ENCODE results near the gene GALNT12. TPM values are rescaled to one million over a fixed set of nuclear protein-coding genes. Genes with fewer than 3 reads are reported as not detected.

The GALNT12 gene
- total RNA-seq, 1 experiment from 2014 or later: 3.3 TPM

DNA sequence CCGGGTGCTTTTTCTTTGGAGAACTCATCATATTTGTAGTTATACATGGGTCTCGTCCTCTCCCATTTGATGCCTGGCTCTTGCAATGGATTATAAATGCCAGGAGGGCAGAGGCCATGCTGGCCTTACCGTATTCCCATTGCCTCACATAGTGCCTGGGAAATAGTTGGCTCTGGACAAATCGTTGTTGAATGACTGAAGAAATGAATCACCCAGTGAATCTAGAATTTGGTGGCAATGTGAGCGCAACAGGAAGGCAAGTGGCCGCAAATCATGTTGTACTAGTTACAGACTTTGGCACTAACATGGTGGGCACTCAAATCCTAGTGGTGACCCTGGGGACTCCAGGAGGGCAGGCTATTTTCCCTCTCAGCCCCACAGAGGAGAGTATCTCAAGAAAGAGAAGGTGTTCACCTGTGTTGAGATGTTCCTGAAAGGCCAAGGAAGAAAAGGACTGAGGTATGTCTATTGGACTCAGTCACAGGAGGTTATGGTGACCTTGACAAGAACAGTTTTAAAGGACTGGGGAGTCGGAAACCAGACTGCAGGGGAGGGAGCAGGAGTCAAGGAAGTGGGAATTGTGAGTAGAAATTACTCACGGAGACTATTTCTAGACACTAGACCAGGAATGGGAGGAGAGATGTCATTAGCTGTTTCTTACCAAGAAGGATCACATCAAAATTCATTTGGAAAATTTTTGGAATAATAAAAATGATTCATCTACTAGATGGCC, 74.5 kb downstream of the GALNT12 start:
- no peak overlapping the region for H3K27ac ChIP-seq (ENCODE audit: low read length)
- DNase-seq (ENCODE audit: low read depth, low spot score): no peak
- ATAC-seq: no peak
- intact Hi-C loops (cut with micrococcal nuclease; ENCODE audit: unreplicated experiment): no loop called here
- TF ChIP-seq, protein P1, sequence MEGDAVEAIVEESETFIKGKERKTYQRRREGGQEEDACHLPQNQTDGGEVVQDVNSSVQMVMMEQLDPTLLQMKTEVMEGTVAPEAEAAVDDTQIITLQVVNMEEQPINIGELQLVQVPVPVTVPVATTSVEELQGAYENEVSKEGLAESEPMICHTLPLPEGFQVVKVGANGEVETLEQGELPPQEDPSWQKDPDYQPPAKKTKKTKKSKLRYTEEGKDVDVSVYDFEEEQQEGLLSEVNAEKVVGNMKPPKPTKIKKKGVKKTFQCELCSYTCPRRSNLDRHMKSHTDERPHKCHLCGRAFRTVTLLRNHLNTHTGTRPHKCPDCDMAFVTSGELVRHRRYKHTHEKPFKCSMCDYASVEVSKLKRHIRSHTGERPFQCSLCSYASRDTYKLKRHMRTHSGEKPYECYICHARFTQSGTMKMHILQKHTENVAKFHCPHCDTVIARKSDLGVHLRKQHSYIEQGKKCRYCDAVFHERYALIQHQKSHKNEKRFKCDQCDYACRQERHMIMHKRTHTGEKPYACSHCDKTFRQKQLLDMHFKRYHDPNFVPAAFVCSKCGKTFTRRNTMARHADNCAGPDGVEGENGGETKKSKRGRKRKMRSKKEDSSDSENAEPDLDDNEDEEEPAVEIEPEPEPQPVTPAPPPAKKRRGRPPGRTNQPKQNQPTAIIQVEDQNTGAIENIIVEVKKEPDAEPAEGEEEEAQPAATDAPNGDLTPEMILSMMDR (IDR thresholded peaks at IDR 0.05): no peak
- TF ChIP-seq, protein P2, sequence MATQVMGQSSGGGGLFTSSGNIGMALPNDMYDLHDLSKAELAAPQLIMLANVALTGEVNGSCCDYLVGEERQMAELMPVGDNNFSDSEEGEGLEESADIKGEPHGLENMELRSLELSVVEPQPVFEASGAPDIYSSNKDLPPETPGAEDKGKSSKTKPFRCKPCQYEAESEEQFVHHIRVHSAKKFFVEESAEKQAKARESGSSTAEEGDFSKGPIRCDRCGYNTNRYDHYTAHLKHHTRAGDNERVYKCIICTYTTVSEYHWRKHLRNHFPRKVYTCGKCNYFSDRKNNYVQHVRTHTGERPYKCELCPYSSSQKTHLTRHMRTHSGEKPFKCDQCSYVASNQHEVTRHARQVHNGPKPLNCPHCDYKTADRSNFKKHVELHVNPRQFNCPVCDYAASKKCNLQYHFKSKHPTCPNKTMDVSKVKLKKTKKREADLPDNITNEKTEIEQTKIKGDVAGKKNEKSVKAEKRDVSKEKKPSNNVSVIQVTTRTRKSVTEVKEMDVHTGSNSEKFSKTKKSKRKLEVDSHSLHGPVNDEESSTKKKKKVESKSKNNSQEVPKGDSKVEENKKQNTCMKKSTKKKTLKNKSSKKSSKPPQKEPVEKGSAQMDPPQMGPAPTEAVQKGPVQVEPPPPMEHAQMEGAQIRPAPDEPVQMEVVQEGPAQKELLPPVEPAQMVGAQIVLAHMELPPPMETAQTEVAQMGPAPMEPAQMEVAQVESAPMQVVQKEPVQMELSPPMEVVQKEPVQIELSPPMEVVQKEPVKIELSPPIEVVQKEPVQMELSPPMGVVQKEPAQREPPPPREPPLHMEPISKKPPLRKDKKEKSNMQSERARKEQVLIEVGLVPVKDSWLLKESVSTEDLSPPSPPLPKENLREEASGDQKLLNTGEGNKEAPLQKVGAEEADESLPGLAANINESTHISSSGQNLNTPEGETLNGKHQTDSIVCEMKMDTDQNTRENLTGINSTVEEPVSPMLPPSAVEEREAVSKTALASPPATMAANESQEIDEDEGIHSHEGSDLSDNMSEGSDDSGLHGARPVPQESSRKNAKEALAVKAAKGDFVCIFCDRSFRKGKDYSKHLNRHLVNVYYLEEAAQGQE (IDR thresholded peaks at IDR 0.05; ENCODE audit: insufficient read depth in 1 of 2, low read depth in 2 of 2, low read length in 1 of 2): no peak
- TF ChIP-seq SIN3A (IDR thresholded peaks at IDR 0.05; ENCODE audit: borderline replicate concordance, insufficient read depth, low read depth, low read length) (no peak), TCF7L2 (IDR thresholded peaks at IDR 0.05; ENCODE audit: low read depth, low read length) (no peak), POLR2AphosphoS5 (IDR thresholded peaks at IDR 0.05; ENCODE audit: low read depth, low read length) (no peak)
- H3K36me3 ChIP-seq (ENCODE audit: control insufficient read depth, insufficient read depth, low read length): no peaks in the 10 kb centered on the region
- CTCF ChIA-PET: no interaction called here
- BruUV-seq (replicated peaks): no TSS peak
- POLR2A ChIA-PET: no interaction called here
- H3K27me3 ChIP-seq (ENCODE audit: control insufficient read depth, insufficient read depth, low read length): no peaks in the 10 kb centered on the region
- no peaks in the 10 kb centered on the region for H3K4me1 ChIP-seq (ENCODE audit: control insufficient read depth, insufficient read depth, low read length)
- no peak overlapping the region for H3K4me3 ChIP-seq (ENCODE audit: low read depth in 2 of 2, low read length in 2 of 2)
- no peaks in the 10 kb centered on the region for H3K9me3 ChIP-seq (ENCODE audit: control insufficient read depth, insufficient read depth, low read depth, low read length)
- in situ Hi-C loops (cut with HindIII; ENCODE audit: low pct_unique_long_range_greater_than_20kb, low sequenced_read_pairs): no loop called here

DNA sequence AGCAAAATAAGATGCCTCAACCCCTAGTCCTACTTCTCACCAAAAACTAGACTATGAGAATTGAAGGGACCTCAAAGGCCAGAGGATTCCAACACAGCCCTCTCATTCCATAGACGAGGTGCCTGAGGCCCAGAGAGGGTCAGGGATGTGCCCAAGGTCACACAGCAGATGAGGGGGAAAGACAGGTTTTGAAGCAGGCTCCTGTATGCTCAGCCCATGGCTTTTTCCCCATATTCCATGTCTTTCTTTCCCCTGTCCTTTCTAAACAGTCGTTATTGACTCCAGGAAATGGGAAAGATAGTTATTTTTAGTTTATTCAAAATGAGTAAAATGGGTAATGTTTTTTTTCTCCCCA, 75.1 kb downstream of the GALNT12 start:
- no TSS peak for BruUV-seq (replicated peaks)
- ChIA-PET CTCF (no interaction called here), POLR2A (no interaction called here)
- H3K36me3 ChIP-seq (ENCODE audit: control insufficient read depth, insufficient read depth, low read length): no peaks in the 10 kb centered on the region
- DNase-seq (ENCODE audit: low read depth, low spot score) (no peak), ATAC-seq (no peak)
- TF ChIP-seq TCF7L2 (IDR thresholded peaks at IDR 0.05; ENCODE audit: low read depth, low read length) (no peak), POLR2AphosphoS5 (IDR thresholded peaks at IDR 0.05; ENCODE audit: low read depth, low read length) (no peak), SIN3A (IDR thresholded peaks at IDR 0.05; ENCODE audit: borderline replicate concordance, insufficient read depth, low read depth, low read length) (no peak)
- TF ChIP-seq, protein P1 (IDR thresholded peaks at IDR 0.05): no peak
- TF ChIP-seq, protein P2 (IDR thresholded peaks at IDR 0.05; ENCODE audit: insufficient read depth in 1 of 2, low read depth in 2 of 2, low read length in 1 of 2): no peak
- no peak overlapping the region for H3K27ac ChIP-seq (ENCODE audit: low read length)
- in situ Hi-C loops (cut with HindIII; ENCODE audit: low pct_unique_long_range_greater_than_20kb, low sequenced_read_pairs) (no loop called here), intact Hi-C loops (cut with micrococcal nuclease; ENCODE audit: unreplicated experiment) (no loop called here)
- H3K27me3 ChIP-seq (ENCODE audit: control insufficient read depth, insufficient read depth, low read length): no peaks in the 10 kb centered on the region
- no peaks in the 10 kb centered on the region for H3K9me3 ChIP-seq (ENCODE audit: control insufficient read depth, insufficient read depth, low read depth, low read length)
- H3K4me3 ChIP-seq (ENCODE audit: low read depth in 2 of 2, low read length in 2 of 2): no peak overlapping the region
- H3K4me1 ChIP-seq (ENCODE audit: control insufficient read depth, insufficient read depth, low read length): no peaks in the 10 kb centered on the region
